Epidermal melanocyte (primary cell): ENCODE results near the gene IQCF2.
"Not testable (repeated sequence)": the region's sequence is repeated elsewhere in the genome, so short reads cannot be mapped to it uniquely, and the experiment has no call there.

Source experiments
- DNase-seq: peaks from one replicate; pipeline ENCODE4 v3.0.0; 2011; ENCODE audit warnings: low spot score; ENCODE audit not compliant: insufficient read length

Gene IQCF2

GRCh38 chr3:51876186-51876585 is 14.8 kb downstream of the IQCF2 start:
- no peak for DNase-seq

- no peak for DNase-seq
Measured at GRCh38 chr3:51879937-51880336, 18.5 kb downstream of the IQCF2 start.

GRCh38 chr3:51886447-51886846 is 25.0 kb downstream of the IQCF2 start:
- DNase-seq, result no peak

- no peak for DNase-seq
Measured at GRCh38 chr3:51887620-51888019, 26.2 kb downstream of the IQCF2 start.

- no peak for DNase-seq
Measured at GRCh38 chr3:51888463-51889105, 27.2 kb downstream of the IQCF2 start.

- no peak for DNase-seq
Measured at GRCh38 chr3:51891242-51892039, 30.0 kb downstream of the IQCF2 start.

- no peak for DNase-seq
Measured at GRCh38 chr3:51894391-51894790, 33.0 kb downstream of the IQCF2 start.

- DNase-seq, result no peak
Measured at GRCh38 chr3:51894939-51895338, 33.5 kb downstream of the IQCF2 start.

GRCh38 chr3:51896607-51897305 is 35.3 kb downstream of the IQCF2 start:
- no peak for DNase-seq

GRCh38 chr3:51897391-51897790 is 36.0 kb downstream of the IQCF2 start:
- DNase-seq, result no peak

- not testable (repeated sequence) for DNase-seq
Measured at GRCh38 chr3:51900043-51900442, 38.6 kb downstream of the IQCF2 start.

GRCh38 chr3:51902361-51902760 is 40.9 kb downstream of the IQCF2 start:
- DNase-seq, result not testable (repeated sequence)

- no peak for DNase-seq
Measured at GRCh38 chr3:51904034-51904823, 42.8 kb downstream of the IQCF2 start.

- DNase-seq, result no peak
Measured at GRCh38 chr3:51908026-51908425, 46.6 kb downstream of the IQCF2 start.
